WTC11 (cell line): ENCODE data around the gene CEP250. TPM values are rescaled to one million over a fixed set of nuclear protein-coding genes. Genes with fewer than 3 reads are reported as not detected.

Experiments
- AR ChIP-seq: fragments of 250-450 bp; sonication (Bioruptor Pico); IDR thresholded peaks from 2 replicates; pipeline ENCODE4 v1.9.0; 2021; ENCODE audit warnings: mild to moderate bottlenecking
- CTCF ChIP-seq: fragments of 200-600 bp; IDR thresholded peaks from 2 replicates; pipeline ENCODE4 v1.8.0; 2022; ENCODE audit warnings: antibody characterized with exemption
- E2F1 ChIP-seq: sonication (generic); formaldehyde crosslinking; IDR thresholded peaks from 2 replicates; pipeline ENCODE4 v1.8.0; 2022; ENCODE audit warnings: mild to moderate bottlenecking, missing genetic modification reagents
- E2F4 ChIP-seq: sonication (generic); formaldehyde crosslinking; IDR thresholded peaks from 2 replicates; pipeline ENCODE4 v1.8.1; 2022; ENCODE audit warnings: low read depth, mild to moderate bottlenecking, moderate library complexity, missing genetic modification reagents, borderline replicate concordance
- E2F5 ChIP-seq: sonication (generic); formaldehyde crosslinking; IDR thresholded peaks from 2 replicates; pipeline ENCODE4 v1.8.1; 2022; ENCODE audit warnings: mild to moderate bottlenecking, moderate library complexity, missing genetic modification reagents
- EMX1 ChIP-seq: fragments of 250-450 bp; sonication (Bioruptor Pico); IDR thresholded peaks from 2 replicates; pipeline ENCODE4 v1.8.0; 2021; ENCODE audit warnings: mild to moderate bottlenecking
- ESRRA ChIP-seq: sonication (generic); formaldehyde crosslinking; IDR thresholded peaks from 2 replicates; pipeline ENCODE4 v1.8.1; 2022; ENCODE audit warnings: mild to moderate bottlenecking, missing genetic modification reagents, borderline replicate concordance
- ETV6 ChIP-seq: sonication (generic); formaldehyde crosslinking; IDR thresholded peaks from 2 replicates; pipeline ENCODE4 v1.8.1; 2022; ENCODE audit warnings: mild to moderate bottlenecking, missing genetic modification reagents
- FOXP4 ChIP-seq: sonication (generic); formaldehyde crosslinking; IDR thresholded peaks from 2 replicates; pipeline ENCODE4 v1.8.0; 2022; ENCODE audit warnings: mild to moderate bottlenecking, missing genetic modification reagents
- IRF2 ChIP-seq: sonication (generic); formaldehyde crosslinking; IDR thresholded peaks from 2 replicates; pipeline ENCODE4 v1.8.0; 2022; ENCODE audit warnings: low read depth, missing genetic modification reagents, borderline replicate concordance
- MAX ChIP-seq: sonication (generic); formaldehyde crosslinking; IDR thresholded peaks from 2 replicates; pipeline ENCODE4 v1.8.0; 2022; ENCODE audit warnings: mild to moderate bottlenecking, missing genetic modification reagents
- MXD4 ChIP-seq: fragments of 250-450 bp; sonication (Bioruptor Pico); IDR thresholded peaks from 2 replicates; pipeline ENCODE4 v1.8.0; 2021; ENCODE audit warnings: mild to moderate bottlenecking, moderate library complexity, borderline replicate concordance
- NR3C1 ChIP-seq: sonication (generic); formaldehyde crosslinking; conservative IDR thresholded peaks from 2 replicates; pipeline ENCODE4 v1.8.1; 2023; ENCODE audit warnings: low read depth, mild to moderate bottlenecking, missing genetic modification reagents
- PREB ChIP-seq: sonication (generic); formaldehyde crosslinking; IDR thresholded peaks from 2 replicates; pipeline ENCODE4 v1.8.1; 2022; ENCODE audit warnings: mild to moderate bottlenecking, missing genetic modification reagents, moderate library complexity, borderline replicate concordance
- SMAD3 ChIP-seq: sonication (generic); formaldehyde crosslinking; IDR thresholded peaks from 2 replicates; pipeline ENCODE4 v1.8.0; 2022; ENCODE audit warnings: missing genetic modification reagents, mild to moderate bottlenecking, borderline replicate concordance
- TEAD4 ChIP-seq: sonication (generic); formaldehyde crosslinking; IDR thresholded peaks from 2 replicates; pipeline ENCODE4 v1.8.0; 2022; ENCODE audit warnings: mild to moderate bottlenecking, missing genetic modification reagents
- USF1 ChIP-seq: sonication (generic); formaldehyde crosslinking; IDR thresholded peaks from 2 replicates; pipeline ENCODE4 v1.8.0; 2022; ENCODE audit warnings: mild to moderate bottlenecking, missing genetic modification reagents
- ZNF263 ChIP-seq: sonication (generic); formaldehyde crosslinking; IDR thresholded peaks from 2 replicates; pipeline ENCODE4 v1.8.1; 2022; ENCODE audit warnings: low read depth, mild to moderate bottlenecking, moderate library complexity, missing genetic modification reagents
- ZNF317 ChIP-seq: sonication (generic); formaldehyde crosslinking; IDR thresholded peaks from 2 replicates; pipeline ENCODE4 v1.8.1; 2023; ENCODE audit warnings: low read depth, mild to moderate bottlenecking, moderate library complexity, missing genetic modification reagents, borderline replicate concordance
- ZNF416 ChIP-seq: fragments of 250-450 bp; sonication (Bioruptor Pico); IDR thresholded peaks from 2 replicates; pipeline ENCODE4 v1.9.0; 2021; ENCODE audit warnings: mild to moderate bottlenecking, inconsistent platforms
- ZNF423 ChIP-seq: fragments of 250-450 bp; sonication (Bioruptor Pico); IDR thresholded peaks from 2 replicates; pipeline ENCODE4 v2.1.2; 2022; ENCODE audit warnings: mild to moderate bottlenecking, moderate library complexity
- ZSCAN18 ChIP-seq: fragments of 250-450 bp; sonication (Bioruptor Pico); IDR thresholded peaks from 2 replicates; pipeline ENCODE4 v2.1.2; 2022; ENCODE audit warnings: mild to moderate bottlenecking, moderate library complexity
- total RNA-seq: library from RNA; stranded (reverse); gene quantifications from 3 replicates; pipeline ENCODE4 v1.2.3, GENCODE V29; 2021

The CEP250 gene
- total RNA-seq, 1 experiment from 2014 or later = 63.1 TPM

GRCh38 chr20:35541783-35542662, 86.6 kb downstream of the CEP250 start, which contains the start of gene ERGIC3 (continued):
- TF ChIP-seq FOXP4 (CRISPR knock-in tag) = no peak
- 0 out of 2 replicates have a peak, but pooled peaks have one; percentile 37 for TF ChIP-seq E2F5 (CRISPR knock-in tag)
- 0 out of 2 replicates have a peak, but pooled peaks have one; percentile 11 for TF ChIP-seq TEAD4 (CRISPR knock-in tag)
- no peak for TF ChIP-seq SMAD3 (CRISPR knock-in tag)
- no peak for TF ChIP-seq E2F1 (CRISPR knock-in tag)
- TF ChIP-seq E2F4 (CRISPR knock-in tag) = no peak
- TF ChIP-seq ZNF423 (CRISPR knock-in tag) = no peak
- no peak for TF ChIP-seq ZNF317 (CRISPR knock-in tag)
- TF ChIP-seq ZSCAN18 = no peak
- TF ChIP-seq MAX (CRISPR knock-in tag) = peak; percentile 92
- no peak for TF ChIP-seq EMX1 (CRISPR knock-in tag)
- TF ChIP-seq ETV6 (CRISPR knock-in tag) = peak; percentile 72; the same call in 1 of the 2 replicates
- no peak for TF ChIP-seq NR3C1 (CRISPR knock-in tag)
- TF ChIP-seq USF1 (CRISPR knock-in tag) = no peak
- TF ChIP-seq CTCF = no peak
- TF ChIP-seq MXD4 (CRISPR knock-in tag) = no peak
- TF ChIP-seq ZNF416 (CRISPR knock-in tag) = no peak
- no peak for TF ChIP-seq IRF2 (CRISPR knock-in tag)
- peak; percentile 51; the same call in 1 of the 2 replicates for TF ChIP-seq PREB (CRISPR knock-in tag)
- TF ChIP-seq AR = no peak
- TF ChIP-seq ESRRA (CRISPR knock-in tag) = no peak
- no peak for TF ChIP-seq ZNF263
